Embryonic facial prominence (tissue), 1 donor: ENCODE data around the gene ZKSCAN4.
A peak's percentile ranks its signal among the peaks of the same experiment; 100 is the strongest.

Source experiments
- DNase-seq: peaks from one replicate; pipeline ENCODE4 v3.0.0-alpha.2; 2016; ENCODE audit errors: extremely low spot score

Gene ZKSCAN4

DNA sequence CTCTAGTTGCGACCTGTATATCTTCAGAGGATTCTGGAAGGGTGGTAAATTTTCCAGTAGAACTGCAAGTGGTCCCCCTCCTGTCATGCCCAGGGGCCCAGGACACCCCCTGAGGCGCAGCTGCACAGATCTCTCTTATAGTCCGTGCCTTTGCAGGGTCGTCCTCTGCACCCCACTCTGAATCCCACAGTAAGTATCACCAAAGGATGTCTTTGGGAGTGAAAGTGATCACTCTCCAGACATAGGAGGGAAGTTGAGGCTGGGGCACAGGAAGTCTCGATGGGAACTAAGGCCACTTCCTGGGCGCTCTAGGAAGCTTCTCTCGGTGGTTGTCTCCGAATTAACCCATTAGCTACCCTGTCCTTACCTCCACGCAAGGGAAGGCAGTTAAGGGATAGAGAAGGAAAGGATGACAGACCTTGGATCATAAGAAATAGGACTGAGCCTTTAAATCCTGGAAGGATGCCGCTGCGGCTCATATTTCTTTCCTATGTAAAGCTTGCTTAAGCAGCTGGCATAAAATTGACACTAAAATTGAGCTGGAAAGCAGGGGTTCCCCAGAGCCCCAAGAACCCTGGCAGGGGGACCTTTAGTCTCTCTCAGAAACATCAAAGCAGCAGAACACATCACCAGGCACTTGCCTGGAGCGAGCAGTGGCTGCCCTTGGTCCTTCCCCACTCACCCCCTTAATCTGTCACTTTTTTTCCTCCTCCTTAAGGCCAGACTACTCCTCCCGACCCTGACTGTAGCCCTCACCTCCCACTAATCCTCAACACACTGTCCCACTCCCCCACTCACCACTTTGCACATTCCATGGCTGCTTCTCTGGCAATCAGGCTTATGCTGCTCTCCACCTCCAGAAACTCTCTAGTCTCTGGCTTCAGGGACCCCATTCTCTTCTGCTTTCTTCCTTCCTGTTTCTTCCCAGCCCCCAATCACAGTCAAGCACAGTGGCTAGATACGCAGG, at the start of gene ZKSCAN4:
TSS of gene ZKSCAN4 (minus strand) at position 261 of the 967 bp plus-strand sequence. CDS start 289 bp downstream, outside the sequence.
- peak; percentile 80 for DNase-seq

DNA sequence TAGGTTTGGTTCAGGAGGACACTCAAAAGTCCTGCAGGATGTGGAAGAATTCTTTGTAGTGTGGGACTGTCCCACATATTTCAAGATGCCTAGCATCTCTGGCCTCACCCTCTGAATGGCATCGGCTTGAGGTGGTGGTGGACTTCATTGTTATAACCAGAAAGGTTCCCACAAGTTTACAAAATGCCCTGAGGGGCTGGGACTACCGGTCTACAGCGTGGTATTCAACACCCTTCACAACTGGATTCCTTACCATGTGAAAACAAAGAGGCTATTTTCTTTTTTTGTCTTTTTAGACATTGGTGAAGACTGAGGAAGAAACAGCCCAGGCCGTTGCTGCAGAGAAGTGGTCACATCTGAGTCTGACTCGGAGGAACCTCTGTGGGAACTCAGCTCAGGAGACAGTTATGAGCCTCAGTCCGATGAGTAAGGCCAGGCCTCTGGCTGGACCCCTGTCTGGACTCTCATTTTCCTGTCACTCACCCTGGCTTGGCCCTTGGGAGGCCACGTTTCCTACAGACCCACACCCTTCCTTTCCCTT, 44.5 kb upstream of the ZKSCAN4 start:
- DNase-seq: no peak

DNA sequence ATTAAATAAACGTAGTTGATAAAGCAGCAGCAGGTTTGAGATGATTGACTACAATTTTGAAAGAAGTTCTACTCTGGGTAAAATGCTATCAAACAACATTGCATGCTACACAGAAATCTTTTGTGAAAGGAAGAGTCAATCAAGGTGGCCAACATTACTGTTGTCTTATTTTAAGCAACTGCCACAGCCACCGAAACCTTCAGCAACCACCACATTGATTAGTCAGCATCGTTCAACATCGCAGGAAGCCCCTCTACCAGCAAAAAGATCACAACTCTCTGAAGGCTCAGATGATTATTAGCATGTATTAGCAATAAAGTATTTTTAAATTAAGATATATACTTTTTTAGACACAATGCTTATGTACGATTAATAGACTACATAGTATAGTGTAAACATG, 43.3 kb upstream of the ZKSCAN4 start:
- DNase-seq: no peak

DNA sequence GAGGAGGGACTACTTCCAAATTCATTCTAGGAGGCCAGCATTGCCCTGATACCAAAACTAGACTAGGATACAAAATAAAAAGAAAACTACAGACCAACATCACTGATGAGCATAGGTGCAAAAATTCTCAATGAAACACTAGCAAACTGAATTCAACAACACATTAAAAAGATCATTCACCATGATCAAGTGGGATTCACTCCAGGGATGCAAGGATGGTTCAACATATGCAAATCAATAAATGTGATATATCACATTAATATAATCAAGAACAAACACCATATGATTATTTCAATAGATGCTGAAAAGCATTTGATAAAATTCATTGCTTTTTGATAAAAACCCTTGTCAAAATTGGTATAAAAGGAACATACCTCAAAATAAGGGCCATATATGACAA, 39.5 kb upstream of the ZKSCAN4 start:
- no peak for DNase-seq

DNA sequence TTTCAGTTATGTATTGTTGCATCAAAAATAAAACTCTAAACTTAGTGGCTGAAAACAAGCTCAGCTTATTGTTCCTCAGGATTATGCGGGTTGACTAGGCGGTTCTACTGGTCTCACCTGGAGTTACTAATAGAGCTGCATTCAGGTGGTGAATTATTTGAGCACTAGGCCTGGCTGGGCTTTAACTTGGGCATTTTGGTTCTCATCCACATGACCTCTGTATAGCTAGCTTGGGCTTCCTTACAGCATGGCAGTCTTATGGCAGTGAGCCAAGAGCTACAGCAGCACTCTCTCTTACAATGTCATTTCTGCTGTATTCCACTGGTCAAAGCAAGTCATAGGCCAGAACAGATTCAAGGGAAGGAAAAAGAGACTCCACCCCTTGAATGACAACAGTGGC, 30.9 kb upstream of the ZKSCAN4 start:
- DNase-seq: no peak

DNA sequence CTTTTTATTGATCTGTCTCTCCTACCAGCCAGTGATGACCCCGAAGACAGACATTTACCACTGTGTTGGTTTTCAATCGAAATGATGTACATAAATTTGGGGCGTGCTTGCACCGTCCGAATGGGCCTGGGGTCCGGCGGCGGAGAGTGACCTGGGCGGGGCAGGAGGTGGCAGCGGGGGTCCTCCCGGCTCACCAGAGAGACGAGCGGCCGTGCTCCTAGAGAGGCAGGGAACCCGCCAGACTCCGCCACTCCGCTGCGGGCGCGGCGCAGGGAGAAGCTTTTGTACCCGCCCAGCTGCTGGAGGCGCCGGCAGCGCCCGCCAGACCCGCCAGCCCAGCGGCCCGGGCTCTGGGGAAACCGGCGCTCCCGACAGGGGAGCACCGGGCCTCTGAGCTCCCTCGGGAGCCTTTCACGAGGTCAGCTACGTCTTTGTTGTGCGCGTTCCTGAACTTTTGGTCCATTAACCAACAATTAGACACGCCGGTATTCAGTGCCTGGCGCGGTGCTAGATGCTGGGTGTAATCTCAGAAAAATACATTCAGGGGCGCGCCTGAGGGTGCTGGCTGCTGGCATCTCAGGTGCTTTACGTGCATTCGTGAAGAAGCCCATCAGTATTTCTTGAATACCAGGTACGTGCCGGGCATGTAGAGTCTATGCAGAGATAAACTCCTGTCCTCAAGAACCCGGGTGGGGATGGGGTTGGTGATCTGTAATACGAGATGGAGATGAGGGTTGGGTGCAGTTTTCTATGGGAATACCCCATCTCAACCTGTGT, 29.4 kb upstream of the ZKSCAN4 start, which contains the start of gene PGBD1:
TSS of gene PGBD1 (plus strand) at position 285 of the 777 bp plus-strand sequence. CDS start 2,242 bp downstream, outside the sequence.
- peak; percentile 36 for DNase-seq

DNA sequence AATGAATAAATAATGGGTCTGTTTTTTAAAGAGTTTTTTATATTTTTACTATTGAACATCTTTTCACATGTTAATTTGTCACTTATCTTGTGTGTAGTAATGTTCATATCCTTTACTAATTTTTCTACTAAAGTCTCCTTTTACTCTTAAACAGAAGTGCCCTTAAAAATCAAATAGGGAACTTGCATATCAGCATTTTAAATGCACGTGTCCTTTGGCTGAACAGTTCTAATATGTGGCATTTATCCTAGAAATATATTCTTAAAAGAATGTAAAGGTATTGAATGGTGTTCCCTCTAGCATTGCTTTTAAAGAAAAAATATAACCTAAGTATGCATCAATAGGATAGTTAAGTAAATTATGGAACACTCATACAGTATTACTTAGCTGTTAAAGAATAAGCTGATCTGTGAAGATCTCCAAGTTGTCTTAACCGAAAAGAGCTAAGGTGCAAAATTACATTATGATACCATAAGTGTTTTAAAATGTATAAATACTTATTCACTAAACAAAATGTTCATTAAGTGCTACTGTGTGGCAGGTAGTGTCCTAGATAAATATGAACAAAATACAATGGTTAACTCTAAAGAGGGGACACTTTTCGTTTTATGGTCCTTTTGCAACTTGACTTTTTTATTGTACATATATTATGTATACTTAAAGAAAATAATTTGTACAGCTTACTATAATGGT, 28.7 kb upstream of the ZKSCAN4 start:
- no peak for DNase-seq

DNA sequence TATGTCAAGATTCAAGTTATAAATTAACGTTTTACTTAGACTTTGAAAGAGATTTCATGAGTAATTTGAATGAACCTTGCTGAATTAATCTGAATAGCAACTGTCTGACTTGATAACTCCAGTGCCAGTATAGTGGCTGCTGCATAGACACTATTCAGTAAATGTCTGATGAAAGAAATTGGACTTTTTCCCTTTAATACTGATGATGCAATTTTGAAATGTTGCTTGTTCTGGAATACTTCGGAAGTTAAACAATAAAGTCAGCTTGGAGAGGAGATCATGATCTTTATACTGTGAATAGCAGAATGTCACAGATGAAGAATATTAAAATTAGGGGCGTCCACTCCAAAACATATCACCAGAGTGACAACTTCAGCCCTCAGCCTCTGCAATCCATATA, 25.7 kb upstream of the ZKSCAN4 start:
- no peak for DNase-seq

DNA sequence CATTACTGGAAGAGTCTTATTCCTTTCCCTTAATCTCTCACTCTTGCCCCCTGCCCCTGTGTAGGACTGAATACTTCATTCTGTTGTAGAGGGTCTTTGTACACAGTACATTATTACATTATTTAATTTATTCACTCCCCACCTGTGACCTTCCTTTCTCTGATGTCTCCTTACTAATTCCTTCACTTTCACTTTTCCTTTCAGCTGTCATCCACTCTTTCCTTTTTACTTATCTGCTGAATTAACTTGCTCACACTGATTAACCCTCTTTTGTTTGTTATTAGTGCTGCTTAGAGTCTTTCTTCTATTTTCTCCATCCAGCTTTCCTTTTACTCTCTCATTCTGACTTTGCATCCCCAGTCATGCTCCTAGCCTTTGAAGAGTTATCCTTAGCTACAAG, 22.8 kb upstream of the ZKSCAN4 start:
- DNase-seq: no peak

DNA sequence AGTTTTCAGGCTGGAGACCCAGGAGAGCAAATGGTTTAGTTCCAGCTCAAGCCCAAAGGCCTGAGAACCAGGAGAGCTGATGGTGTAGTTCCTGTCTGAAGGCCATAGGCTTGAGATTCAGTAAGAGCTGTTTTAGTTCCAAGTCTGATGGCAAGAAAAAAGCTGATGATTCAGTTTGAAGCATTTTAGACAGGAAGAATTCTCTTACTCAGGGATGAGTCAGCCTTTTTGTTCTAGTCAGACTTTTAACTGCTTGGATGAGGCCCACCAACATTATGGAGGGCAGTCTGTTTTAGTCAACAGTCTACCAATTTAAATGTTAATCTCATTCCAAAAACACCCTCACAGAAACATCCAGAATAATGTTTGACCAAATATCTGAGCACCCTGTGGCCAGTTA, 17.4 kb upstream of the ZKSCAN4 start:
- no peak for DNase-seq

DNA sequence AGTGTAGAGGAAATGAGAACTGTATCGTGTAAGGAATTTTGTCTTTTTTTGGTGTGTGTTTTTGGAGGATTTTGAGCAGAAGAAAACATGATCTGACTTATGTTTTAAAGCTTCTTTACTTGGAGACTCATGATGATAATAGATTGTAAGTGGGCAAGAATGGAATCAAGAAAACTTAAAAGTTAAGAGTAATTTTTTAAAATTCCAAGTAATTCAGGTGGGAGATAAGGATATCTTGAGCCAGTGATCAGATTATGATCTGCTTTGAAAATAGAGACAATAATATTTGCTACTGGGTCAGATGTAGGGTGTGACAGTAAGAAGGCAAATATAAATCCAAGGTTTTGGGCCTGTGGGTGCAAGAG, 15.6 kb upstream of the ZKSCAN4 start:
- no peak for DNase-seq

DNA sequence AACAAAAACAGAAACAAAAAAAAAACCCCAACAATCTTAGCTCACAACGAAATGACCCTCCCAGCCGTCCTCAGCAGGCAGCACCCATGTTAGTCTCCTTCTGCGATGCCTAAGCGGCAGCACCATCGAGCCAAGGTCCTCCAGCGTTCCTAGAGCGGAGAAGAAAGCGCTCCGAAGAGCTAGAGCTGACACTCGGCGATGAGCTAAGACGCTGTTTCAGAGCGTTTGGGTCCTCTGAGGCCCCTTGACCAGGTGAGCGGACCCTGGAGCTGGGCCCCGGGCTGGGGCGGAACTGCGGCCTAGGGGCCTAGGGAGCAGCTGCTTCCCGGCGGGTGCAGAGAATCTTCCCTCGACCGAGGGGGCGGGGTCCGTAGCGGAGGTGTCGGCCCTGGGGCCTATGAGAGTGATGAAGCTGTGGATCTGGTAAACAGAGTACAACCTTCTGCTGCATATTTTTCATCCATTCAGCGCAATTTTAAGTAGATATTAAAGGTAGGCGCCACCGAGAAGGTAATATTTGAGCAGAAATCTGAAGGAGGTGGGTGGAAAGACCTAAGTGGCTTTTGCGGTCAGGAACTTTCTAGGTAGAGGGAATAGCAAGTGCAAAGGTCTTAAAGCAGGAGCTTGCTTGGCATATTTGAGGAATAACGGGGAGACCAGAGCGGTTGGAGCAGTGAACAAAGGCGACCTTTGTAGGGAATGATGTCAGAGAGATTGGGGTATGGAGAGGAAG, 15.1 kb upstream of the ZKSCAN4 start, which contains the start of gene ZSCAN26:
TSS of gene ZSCAN26 (plus strand) at position 182 of the 733 bp plus-strand sequence. CDS start 4,777 bp downstream, outside the sequence.
- DNase-seq: peak; percentile 83

DNA sequence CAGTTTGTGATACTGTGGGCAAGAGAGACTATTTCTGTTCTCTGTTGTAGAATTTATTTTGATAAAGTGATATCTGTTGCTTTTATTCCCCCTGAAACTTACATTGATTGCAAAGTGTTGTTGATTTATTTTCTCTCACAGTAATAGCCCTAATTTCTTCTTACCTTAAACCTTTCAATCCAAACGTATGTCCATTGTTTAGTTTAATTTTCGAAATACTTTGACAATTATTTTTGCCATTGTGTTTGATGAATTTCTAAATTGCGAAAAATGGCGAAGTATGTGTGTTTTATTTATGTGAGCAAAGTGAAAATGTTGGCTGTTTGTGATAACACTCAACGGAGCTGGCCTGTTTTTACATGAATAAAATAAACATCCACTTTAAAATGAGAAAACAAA, 14.5 kb upstream of the ZKSCAN4 start:
- no peak for DNase-seq

DNA sequence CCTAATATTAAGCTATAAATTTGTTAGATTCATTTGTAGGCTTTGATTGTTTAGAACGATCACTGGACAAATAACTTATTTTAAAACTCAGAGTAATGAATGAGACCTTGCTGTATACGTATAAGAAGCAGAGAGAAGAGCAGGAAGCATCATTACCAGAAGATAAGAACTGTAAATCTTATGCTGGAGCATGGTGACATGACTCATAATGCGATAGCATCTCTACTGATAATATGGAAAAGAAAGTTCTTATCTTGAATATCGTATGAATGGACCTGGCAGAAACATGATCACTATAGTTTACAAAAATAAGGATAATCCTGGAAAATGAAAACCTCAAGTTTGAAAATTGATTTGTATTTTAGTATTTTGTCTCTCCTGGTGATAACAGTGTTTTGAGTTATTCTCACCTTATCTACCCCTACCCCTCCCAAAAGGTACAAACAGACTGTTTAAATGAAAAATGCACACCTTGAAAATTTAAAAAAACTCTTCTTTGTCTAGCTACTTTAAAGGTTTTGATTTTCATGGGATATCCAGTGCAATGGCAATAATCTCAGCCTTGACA, 12.8 kb upstream of the ZKSCAN4 start:
- no peak for DNase-seq

DNA sequence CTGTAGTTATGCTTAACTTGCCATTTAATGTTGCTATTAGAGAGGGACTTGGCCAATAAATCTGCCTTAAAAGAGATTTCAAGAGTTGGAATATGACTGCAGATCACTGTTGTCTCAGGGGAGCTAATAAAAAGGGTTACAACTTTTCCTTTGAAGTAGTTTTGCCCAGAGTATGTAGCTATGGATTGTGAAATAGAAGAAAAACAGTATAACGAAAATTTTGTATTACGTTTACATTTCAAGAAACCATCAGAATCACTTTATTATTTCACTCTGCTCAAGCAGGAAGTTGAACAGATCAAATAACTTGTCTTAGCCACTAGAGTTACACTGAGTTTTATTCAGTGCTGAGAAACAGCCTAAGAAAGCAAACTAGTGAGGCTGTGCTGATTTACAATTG, 11.9 kb upstream of the ZKSCAN4 start:
- DNase-seq: no peak

DNA sequence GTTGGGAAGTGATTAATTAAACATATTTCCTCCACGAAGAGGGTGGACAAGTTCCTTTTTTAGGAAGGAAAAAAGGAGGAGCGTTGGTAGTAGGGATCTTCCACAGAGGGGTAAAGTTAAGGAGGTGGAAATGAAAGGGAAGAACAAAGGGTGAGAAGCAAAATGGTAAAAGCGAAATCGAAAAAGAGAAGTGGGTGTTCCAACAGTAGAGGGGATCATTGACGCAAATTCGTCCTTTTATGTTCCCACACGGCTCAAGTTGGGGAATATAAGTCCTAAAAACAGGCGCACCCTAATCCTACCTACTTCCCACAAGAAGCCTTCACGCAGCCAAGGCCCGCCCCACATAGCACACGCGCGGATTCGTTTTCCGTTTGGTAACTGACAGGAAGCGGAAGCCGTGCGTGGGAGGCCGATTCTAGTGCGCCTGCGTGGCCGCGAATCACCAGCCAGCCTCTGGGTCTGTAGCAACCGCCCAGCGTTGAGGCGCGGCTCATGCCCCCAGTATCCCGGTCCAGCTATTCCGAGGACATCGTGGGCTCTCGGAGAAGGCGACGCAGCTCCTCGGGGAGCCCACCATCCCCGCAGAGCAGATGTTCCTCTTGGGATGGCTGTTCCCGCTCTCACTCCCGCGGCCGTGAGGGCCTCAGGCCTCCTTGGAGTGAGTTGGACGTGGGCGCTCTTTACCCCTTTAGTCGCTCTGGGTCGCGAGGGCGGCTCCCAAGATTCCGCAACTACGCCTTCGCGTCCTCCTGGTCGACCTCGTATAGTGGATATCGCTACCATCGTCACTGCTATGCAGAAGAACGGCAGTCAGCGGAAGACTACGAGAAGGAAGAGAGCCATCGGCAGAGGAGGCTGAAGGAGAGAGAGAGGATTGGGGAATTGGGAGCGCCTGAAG, 7.1 kb upstream of the ZKSCAN4 start, which contains the start of gene NKAPL:
TSS of gene NKAPL (plus strand) at position 421 of the 901 bp plus-strand sequence. CDS start at position 496, 75 bp downstream.
- DNase-seq: no peak

DNA sequence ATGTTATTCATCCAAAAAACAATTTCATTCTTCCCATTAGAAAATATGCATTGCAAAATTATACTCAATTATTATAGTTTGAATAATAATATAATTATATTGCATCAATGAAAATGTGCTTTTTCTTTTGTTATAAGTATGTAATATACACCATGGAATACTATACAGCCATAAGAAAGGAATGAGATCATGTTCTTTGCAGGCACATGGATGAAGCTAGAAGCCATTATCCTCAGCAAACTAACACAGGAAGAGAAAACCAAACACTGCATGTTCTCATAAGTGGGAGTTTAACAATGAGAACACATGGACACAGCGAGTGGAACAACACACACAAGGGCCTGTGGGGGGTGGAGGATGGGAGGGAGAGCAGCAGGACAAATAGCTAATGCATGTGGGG, 5.0 kb upstream of the ZKSCAN4 start:
- DNase-seq: no peak

DNA sequence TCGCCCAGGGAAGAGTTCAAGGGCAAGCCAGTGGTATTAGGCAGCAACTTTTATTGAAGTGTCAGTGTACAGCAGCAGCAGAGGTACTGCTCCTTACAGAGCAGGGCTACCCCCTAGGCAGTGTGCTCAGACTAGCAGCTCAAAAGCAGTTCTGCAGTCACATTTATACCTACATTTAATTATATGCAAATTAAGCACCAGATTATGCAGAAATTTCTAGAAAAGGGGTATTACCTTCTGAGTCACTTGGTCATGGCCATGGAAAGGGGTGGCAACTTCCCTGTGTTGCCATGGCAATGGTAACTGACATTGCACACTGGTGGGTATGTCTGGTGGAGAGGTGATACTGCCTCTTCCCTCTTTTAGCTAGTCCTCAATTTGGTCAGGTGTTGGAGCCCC, 2.1 kb upstream of the ZKSCAN4 start:
- DNase-seq: no peak

DNA sequence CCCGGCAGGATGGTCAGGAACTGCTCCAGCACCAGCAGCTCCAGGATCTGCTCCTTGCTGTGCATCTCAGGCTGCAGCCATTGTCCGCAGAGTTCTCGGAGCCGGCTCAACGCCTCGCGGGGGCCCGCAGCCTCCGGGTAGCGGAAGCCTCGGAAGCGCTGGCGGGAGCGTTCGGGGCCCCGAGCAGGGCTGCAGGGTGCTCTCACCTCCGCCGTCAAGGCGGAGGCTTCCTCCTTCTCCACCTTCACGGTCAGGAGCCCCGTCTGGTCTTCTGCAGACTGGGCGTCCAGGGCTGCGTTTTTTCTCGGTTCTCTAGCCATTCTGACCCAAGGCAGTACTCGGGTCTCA, 434 bp downstream of the ZKSCAN4 start:
- DNase-seq: no peak

DNA sequence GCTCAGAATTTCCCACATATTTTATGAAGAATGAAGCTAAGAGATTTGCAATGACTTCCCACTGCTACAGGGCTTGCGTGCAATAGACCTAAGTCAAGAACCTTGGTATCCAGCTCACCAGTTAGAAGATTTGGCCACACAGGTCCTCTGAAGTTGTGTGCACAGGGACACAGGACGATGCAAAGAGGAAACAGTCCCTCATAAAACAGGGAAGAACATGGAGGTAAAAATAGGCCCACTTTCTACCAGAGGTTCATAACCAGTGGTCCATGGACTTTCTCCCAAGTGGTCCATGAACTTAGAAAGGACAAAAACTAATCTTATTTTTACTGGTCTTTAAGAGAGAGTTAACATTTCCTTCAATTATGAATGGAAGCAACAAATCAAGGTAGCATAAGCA, 1.3 kb downstream of the ZKSCAN4 start:
- DNase-seq: no peak
